K562 (cell line): ENCODE measurements around the gene ZNRF2. TPM values are rescaled to one million over a fixed set of nuclear protein-coding genes. Genes with fewer than 3 reads are reported as not detected.

Experiments
- ATAC-seq: fragments of 200-7000 bp; cut with Tn5 transposase; 3 replicates; pipeline ENCODE4 v1.9.1; 2020; ENCODE audit warnings: moderate library complexity
- BruUV-seq: library from RNA; stranded (reverse); fragments of 400-500 nt; replicated peaks from 2 replicates; lab custom pipeline; 2021; lab: Mats Ljungman, UMichigan
- CTCF ChIA-PET: fragments of 300-600 bp; formaldehyde crosslinking; extraction: SDS; loops from one replicate; lab custom pipeline; 2021; ENCODE audit warnings: low intra/inter-chr PET ratio; lab: Yijun Ruan, JAX
- POLR2A ChIA-PET: fragments of 300-600, 350-650 bp; sonication (Branson Sonifier 250); formaldehyde crosslinking; extraction: SDS; loops from one replicate; lab custom pipeline; 2021; ENCODE audit warnings: antibody characterized with exemption, inconsistent platforms; lab: Yijun Ruan, JAX
- DNase-seq, 4 experiments: peaks; one replicate each; pipeline versions ENCODE4 v3.0.0 to v3.0.0-alpha.2; 2011 to 2018; ENCODE audit warnings: low spot score in 3 of 4, mixed read lengths in 3 of 4; ENCODE audit errors: extremely low read depth in 1 of 4
- FAIRE-seq: peaks from 2 replicates; lab custom pipeline; 2011; peaks lifted over from hg19 to GRCh38; lab: Jason Lieb, UNC
- H2AFZ ChIP-seq: 2 replicates; pipeline ENCODE4 v1.6.0; 2011; ENCODE audit warnings: low read depth, low read length, control low read depth, inconsistent platforms
- H3K27ac ChIP-seq: fragments of 200-600 bp; 3 replicates; pipeline ENCODE4 v1.8.0; 2011; ENCODE audit warnings: low read depth, mild to moderate bottlenecking, control low read depth, inconsistent platforms, low read length, moderate library complexity, mixed read lengths; ENCODE audit errors: extremely low read depth
- H3K27me3 ChIP-seq, 2 experiments: fragments of 300-600 bp in 1 of 2; 2 replicates in 1 of 2; 3 replicates in 1 of 2; pipeline versions ENCODE4 v1.6.0 to v1.8.0; 2011; ENCODE audit warnings: inconsistent platforms in 2 of 2, low read length in 2 of 2, mild to moderate bottlenecking in 1 of 2, mixed read lengths in 1 of 2, moderate library complexity in 1 of 2; ENCODE audit not compliant: control insufficient read depth in 2 of 2, insufficient read depth in 2 of 2
- H3K36me3 ChIP-seq: fragments of 300-600 bp; 3 replicates; pipeline ENCODE4 v1.8.0; 2011; ENCODE audit warnings: mild to moderate bottlenecking, low read length, inconsistent platforms; ENCODE audit not compliant: control insufficient read depth, insufficient read depth
- H3K4me1 ChIP-seq, 2 experiments: fragments of 200-600 bp in 1 of 2; replicated peaks in 1 of 2; 2 replicates in 1 of 2; 3 replicates in 1 of 2; pipeline versions ENCODE4 v1.5.1 to v1.8.0; 2011; ENCODE audit warnings: inconsistent platforms in 2 of 2, low read length in 2 of 2, mild to moderate bottlenecking in 1 of 2, mixed read lengths in 1 of 2, moderate library complexity in 1 of 2; ENCODE audit not compliant: control insufficient read depth in 2 of 2, insufficient read depth in 2 of 2
- H3K4me2 ChIP-seq: 2 replicates; pipeline ENCODE4 v1.6.1; 2011; ENCODE audit warnings: low read length, control low read depth, inconsistent platforms, mixed read lengths; ENCODE audit not compliant: insufficient read depth
- H3K4me3 ChIP-seq: fragments of 200-600 bp; sonication (generic), shearing (Covaris generic); 2 replicates; pipeline ENCODE4 v1.5.1; 2016; ENCODE audit warnings: control low read depth, inconsistent platforms
- H3K79me2 ChIP-seq: fragments of 200-600 bp; 3 replicates; pipeline ENCODE4 v1.8.0; 2011; ENCODE audit warnings: low read length, inconsistent platforms; ENCODE audit not compliant: control insufficient read depth, insufficient read depth
- H3K9ac ChIP-seq, 2 experiments: 2 replicates each; pipeline versions ENCODE4 v1.6.0 to v1.6.1; 2011; ENCODE audit warnings: low read depth in 2 of 2, low read length in 2 of 2, control low read depth in 1 of 2, inconsistent platforms in 1 of 2, mild to moderate bottlenecking in 1 of 2, mixed read lengths in 1 of 2; ENCODE audit not compliant: insufficient read depth in 1 of 2
- H3K9me1 ChIP-seq: one replicate; pipeline ENCODE4 v1.6.0; 2011; ENCODE audit warnings: inconsistent platforms, mild to moderate bottlenecking, low read length, moderate library complexity; ENCODE audit not compliant: control insufficient read depth, insufficient read depth
- H3K9me3 ChIP-seq: replicated peaks from 2 replicates; pipeline ENCODE4 v1.5.1; 2011; ENCODE audit warnings: low read depth, low read length, inconsistent platforms; ENCODE audit not compliant: control insufficient read depth, insufficient read depth
- H4K20me1 ChIP-seq: replicated peaks from 2 replicates; pipeline ENCODE4 v1.6.1; 2011; ENCODE audit warnings: low read length, inconsistent platforms, mixed read lengths; ENCODE audit not compliant: control insufficient read depth, insufficient read depth
- FOXA3 ChIP-seq, 2 experiments: fragments of 450-650 bp in 1 of 2; sonication (generic) in 1 of 2; formaldehyde crosslinking; IDR thresholded peaks in 1 of 2; conservative IDR thresholded peaks in 1 of 2; 2 replicates each; pipeline versions ENCODE4 v1.4.0 to v1.8.0; 2020 to 2022; ENCODE audit warnings: mild to moderate bottlenecking in 2 of 2, missing genetic modification reagents in 1 of 2
- HEY1 ChIP-seq: fragments of 250-450 bp; sonication (Bioruptor Pico); IDR thresholded peaks from 2 replicates; pipeline ENCODE4 v1.5.0; 2020; ENCODE audit warnings: mild to moderate bottlenecking, moderate library complexity, borderline replicate concordance
- WGBS: fragments of 100-300 bp; shearing (Covaris generic); methylation state at CpG from one replicate; pipeline ENCODE4 v1.1.6; 2016; ENCODE audit warnings: low coverage, mixed read lengths; ENCODE audit not compliant: insufficient coverage; ENCODE audit errors: missing lambda C conversion rate; 5-methylcytosine and 5-hydroxymethylcytosine counted together
- in situ Hi-C: fragments of 300-500 bp; cut with MboI; formaldehyde crosslinking; loops from 4 replicates; pipeline ENCODE4 v1.15.0; 2018; ENCODE audit warnings: inconsistent platforms, mixed read lengths
- intact Hi-C: fragments of 100-400 bp; cut with micrococcal nuclease; formaldehyde crosslinking; loops from 2 replicates; pipeline ENCODE4 v1.14.2; 2022
- polyA plus RNA-seq, 8 experiments: library from polyadenylated mRNA; depleted of rRNA in 4 of 8; stranded (reverse) in 5 of 8; unstranded in 3 of 8; fragments of >200 nt; fragmentation: Nextera tagmentation in 2 of 8; fragmentation: Illumina TruSeq in 1 of 8; extraction: Ambion mirVana in 2 of 8; extraction: Trizol in 1 of 8; gene quantifications; 2 replicates each; pipeline versions ENCODE4 v1.2.1 to v1.2.3, GENCODE V29; 2011 to 2014; ENCODE audit warnings: inconsistent platforms in 1 of 8, missing spikeins in 1 of 8
- total RNA-seq, 7 experiments: library from RNA; depleted of rRNA in 6 of 7; stranded (reverse); fragments of >200 nt in 6 of 7; fragmentation: Illumina TruSeq in 2 of 7; extraction: Trizol in 2 of 7; gene quantifications; 2 replicates each; pipeline versions ENCODE4 v1.2.1 to v1.2.3, GENCODE V29; 2011 to 2021; ENCODE audit warnings: low replicate concordance in 1 of 7
- TF ChIP-seq, protein P1 (sequence below): fragments of 450-650 bp; IDR thresholded peaks from 2 replicates; pipeline ENCODE4 v1.6.1; 2017; ENCODE audit warnings: antibody characterized with exemption
- TF ChIP-seq, protein P2 (sequence below): sonication (generic); formaldehyde crosslinking; IDR thresholded peaks from 2 replicates; pipeline ENCODE4 v1.8.0; 2022; ENCODE audit warnings: mild to moderate bottlenecking, missing genetic modification reagents

ZNRF2 gene
- total and polyA plus RNA-seq, 9 of the 15 experiments (the other 6 are each of a cell fraction or from before 2014, with no cell fraction given), result 1.1 to 13.9 (median 5.5) TPM

DNA sequence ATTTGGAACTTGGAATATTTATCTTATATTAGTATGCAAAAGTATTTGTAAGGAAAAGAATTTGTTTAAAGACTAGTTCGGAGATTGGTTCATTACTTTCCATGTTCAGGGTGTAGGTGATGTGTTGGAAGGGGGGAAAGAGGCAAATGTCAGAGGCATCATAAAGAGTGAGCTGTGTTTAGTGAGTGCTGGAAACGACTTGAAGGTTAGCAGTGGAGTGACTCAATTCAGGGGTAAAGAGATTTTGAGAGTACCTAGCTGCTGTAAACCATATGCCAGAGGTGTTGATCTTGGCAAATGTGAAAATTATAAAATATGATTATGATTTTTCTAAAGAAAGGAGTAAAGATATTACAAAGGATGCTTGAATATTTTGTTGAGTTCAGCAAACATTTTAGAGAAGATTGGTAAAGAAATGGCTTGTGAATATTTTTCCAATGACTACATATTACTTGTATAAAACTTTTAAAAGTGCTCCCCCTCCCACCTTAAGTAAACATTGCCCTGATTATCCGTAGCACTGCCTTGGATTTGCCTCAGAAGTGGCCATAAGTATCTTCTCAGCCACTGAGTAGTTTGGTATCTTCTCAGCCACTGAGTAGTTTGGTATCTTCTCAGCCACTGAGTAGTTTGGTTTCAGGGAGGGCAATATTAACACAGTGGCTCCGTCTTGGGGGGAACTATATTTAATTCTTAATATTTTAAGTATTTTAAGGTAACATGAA lies 51.5 kb downstream of the ZNRF2 start:
- H3K9ac ChIP-seq, result no peak overlapping the region
- ChIA-PET CTCF (no interaction called here), POLR2A (interaction anchor here (0.6 kb wide), 1 partner anchor 15 kb away, joined by 3 read pairs; no protein-coding TSS in a partner anchor)
- in situ Hi-C loops (no loop called here), intact Hi-C loops (no loop called here)
- H4K20me1 ChIP-seq, result no peaks in the 10 kb centered on the region; the same call in 1 of the 2 replicates
- H3K27me3 ChIP-seq, result no peaks in the 10 kb centered on the region
- no peaks in the 10 kb centered on the region for H3K9me3 ChIP-seq
- H3K79me2 ChIP-seq, result peaks cover 44% of the 10 kb centered on the region
- FAIRE-seq (peak; percentile 40), ATAC-seq (peak; percentile 51), DNase-seq (no peak)
- BruUV-seq, result no TSS peak
- WGBS, result 12% methylated on average over 4 of the region's 4 CpGs
- H3K27ac ChIP-seq, result no peak overlapping the region
- 0 out of 4 replicates have a peak, but pooled peaks of 1 of the 2 experiments have one; percentile 46 for TF ChIP-seq FOXA3 (CRISPR knock-in tag; conservative IDR thresholded peaks at IDR 0.05 in 1 of 2, IDR thresholded peaks at IDR 0.05 in 1 of 2)
- TF ChIP-seq, protein P1, sequence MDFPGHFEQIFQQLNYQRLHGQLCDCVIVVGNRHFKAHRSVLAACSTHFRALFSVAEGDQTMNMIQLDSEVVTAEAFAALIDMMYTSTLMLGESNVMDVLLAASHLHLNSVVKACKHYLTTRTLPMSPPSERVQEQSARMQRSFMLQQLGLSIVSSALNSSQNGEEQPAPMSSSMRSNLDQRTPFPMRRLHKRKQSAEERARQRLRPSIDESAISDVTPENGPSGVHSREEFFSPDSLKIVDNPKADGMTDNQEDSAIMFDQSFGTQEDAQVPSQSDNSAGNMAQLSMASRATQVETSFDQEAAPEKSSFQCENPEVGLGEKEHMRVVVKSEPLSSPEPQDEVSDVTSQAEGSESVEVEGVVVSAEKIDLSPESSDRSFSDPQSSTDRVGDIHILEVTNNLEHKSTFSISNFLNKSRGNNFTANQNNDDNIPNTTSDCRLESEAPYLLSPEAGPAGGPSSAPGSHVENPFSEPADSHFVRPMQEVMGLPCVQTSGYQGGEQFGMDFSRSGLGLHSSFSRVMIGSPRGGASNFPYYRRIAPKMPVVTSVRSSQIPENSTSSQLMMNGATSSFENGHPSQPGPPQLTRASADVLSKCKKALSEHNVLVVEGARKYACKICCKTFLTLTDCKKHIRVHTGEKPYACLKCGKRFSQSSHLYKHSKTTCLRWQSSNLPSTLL, result no peak
- TF ChIP-seq HEY1 (CRISPR knock-in tag), result no peak
- TF ChIP-seq, protein P2, sequence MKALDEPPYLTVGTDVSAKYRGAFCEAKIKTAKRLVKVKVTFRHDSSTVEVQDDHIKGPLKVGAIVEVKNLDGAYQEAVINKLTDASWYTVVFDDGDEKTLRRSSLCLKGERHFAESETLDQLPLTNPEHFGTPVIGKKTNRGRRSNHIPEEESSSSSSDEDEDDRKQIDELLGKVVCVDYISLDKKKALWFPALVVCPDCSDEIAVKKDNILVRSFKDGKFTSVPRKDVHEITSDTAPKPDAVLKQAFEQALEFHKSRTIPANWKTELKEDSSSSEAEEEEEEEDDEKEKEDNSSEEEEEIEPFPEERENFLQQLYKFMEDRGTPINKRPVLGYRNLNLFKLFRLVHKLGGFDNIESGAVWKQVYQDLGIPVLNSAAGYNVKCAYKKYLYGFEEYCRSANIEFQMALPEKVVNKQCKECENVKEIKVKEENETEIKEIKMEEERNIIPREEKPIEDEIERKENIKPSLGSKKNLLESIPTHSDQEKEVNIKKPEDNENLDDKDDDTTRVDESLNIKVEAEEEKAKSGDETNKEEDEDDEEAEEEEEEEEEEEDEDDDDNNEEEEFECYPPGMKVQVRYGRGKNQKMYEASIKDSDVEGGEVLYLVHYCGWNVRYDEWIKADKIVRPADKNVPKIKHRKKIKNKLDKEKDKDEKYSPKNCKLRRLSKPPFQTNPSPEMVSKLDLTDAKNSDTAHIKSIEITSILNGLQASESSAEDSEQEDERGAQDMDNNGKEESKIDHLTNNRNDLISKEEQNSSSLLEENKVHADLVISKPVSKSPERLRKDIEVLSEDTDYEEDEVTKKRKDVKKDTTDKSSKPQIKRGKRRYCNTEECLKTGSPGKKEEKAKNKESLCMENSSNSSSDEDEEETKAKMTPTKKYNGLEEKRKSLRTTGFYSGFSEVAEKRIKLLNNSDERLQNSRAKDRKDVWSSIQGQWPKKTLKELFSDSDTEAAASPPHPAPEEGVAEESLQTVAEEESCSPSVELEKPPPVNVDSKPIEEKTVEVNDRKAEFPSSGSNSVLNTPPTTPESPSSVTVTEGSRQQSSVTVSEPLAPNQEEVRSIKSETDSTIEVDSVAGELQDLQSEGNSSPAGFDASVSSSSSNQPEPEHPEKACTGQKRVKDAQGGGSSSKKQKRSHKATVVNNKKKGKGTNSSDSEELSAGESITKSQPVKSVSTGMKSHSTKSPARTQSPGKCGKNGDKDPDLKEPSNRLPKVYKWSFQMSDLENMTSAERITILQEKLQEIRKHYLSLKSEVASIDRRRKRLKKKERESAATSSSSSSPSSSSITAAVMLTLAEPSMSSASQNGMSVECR, result no peak
- H3K4me3 ChIP-seq, result no peak overlapping the region
- no peaks in the 10 kb centered on the region for H3K9me1 ChIP-seq
- no peak overlapping the region for H3K4me2 ChIP-seq
- H2AFZ ChIP-seq, result no peak overlapping the region
- H3K4me1 ChIP-seq, result 0 out of 5 replicates have a peak, but pooled peaks cover 0 to 2% of the 10 kb centered on the region in 2 experiments
- H3K36me3 ChIP-seq, result no peaks in the 10 kb centered on the region
